ENCODE measurements around the gene ARMC3.
"Not testable (repeated sequence)": the region's sequence is repeated elsewhere in the genome, so short reads cannot be mapped to it uniquely, and the experiment has no call there.

The ARMC3 gene

GRCh38 chr10:23053036-23053435 lies 125.2 kb downstream of the ARMC3 start:
- DNase-seq, result no peak

- DNase-seq, result no peak
Measured at GRCh38 chr10:23055424-23056185, 127.8 kb downstream of the ARMC3 start.

GRCh38 chr10:23056186-23056579 lies 128.3 kb downstream of the ARMC3 start:
- no peak for DNase-seq

- DNase-seq, result no peak
Measured at GRCh38 chr10:23058366-23058765, 130.5 kb downstream of the ARMC3 start.

DNA sequence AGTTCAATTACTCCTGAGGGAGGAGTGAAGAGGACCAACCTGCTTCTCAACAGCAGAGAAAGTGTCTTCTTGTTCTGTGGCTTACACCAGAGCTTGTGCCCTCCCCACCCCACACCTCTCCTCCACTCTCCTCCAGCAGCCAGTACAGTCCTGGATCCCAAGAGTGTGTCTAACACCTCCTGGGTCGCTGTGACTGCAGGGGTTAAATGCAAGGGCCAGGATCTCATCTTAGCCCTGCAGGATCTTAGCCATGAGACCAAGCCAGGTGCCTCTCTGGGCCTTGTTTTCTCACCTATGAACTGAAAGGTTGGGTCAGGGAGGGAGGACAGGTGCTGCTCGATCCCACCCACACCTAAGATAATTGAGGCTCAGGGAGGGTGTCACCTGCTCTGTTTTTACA lies 133.1 kb downstream of the ARMC3 start:
- DNase-seq, result no peak

- DNase-seq, result no peak
Measured at GRCh38 chr10:23063045-23063972, 135.5 kb downstream of the ARMC3 start.

- no peak for DNase-seq
Measured at GRCh38 chr10:23063973-23064812, 136.3 kb downstream of the ARMC3 start.

GRCh38 chr10:23064813-23065114 lies 136.9 kb downstream of the ARMC3 start:
- not testable (repeated sequence) for DNase-seq

DNA sequence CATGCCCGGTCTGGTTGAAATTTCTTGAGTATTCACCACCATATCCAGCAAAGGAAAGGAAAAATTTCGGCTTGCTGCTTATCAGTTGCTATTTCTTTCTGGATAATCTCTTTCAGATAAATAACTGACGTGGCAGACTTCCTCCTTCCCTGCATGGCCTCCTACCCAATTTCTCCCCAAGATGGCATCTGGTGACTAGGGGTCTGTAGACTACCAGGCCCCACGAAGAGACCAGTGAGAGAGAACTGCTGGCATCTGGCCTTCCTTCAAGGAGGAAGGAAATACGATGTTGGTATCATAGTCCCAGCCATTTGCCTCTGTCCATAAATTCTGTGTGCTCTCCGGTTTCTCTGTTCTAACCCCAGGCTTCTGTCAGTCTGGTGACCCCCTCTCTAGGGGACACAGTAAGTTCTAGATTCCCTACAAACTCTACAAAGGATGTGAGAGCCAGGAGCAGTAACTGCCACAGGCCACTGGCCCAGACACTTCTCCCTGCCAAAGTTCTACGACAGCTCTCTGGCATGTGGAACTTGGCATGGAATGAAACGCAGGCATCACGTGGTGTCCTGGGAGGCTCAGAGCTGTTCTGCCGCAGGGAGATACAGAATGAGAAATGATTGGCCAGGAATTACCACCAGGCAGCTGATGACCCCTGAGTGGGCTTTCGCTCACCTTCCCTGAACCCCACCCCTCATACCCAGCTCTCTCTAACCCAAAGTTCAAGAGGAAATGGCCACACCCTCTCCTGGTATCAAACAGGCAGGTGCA lies 137.5 kb downstream of the ARMC3 start:
- no peak for DNase-seq

DNA sequence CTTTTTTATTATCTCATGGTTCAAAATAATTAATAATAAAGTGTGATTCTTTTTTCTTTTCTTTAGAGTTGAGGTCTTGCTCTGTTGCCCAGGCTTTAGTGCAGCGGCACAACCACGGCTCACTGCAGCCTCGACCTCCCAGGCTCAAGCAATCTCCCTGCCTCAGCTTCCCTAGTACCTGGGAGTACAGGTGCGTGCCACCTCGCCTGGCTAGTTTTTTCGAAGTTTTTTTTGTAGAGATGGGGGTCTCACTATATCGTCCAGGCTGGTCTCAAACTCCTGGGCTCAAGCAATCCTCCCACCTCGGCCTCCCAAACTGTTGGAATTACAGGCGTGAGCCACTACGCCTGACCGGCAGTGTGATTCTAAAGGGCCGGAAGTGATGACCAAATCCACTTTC lies 139.5 kb downstream of the ARMC3 start:
- DNase-seq, result no peak

DNA sequence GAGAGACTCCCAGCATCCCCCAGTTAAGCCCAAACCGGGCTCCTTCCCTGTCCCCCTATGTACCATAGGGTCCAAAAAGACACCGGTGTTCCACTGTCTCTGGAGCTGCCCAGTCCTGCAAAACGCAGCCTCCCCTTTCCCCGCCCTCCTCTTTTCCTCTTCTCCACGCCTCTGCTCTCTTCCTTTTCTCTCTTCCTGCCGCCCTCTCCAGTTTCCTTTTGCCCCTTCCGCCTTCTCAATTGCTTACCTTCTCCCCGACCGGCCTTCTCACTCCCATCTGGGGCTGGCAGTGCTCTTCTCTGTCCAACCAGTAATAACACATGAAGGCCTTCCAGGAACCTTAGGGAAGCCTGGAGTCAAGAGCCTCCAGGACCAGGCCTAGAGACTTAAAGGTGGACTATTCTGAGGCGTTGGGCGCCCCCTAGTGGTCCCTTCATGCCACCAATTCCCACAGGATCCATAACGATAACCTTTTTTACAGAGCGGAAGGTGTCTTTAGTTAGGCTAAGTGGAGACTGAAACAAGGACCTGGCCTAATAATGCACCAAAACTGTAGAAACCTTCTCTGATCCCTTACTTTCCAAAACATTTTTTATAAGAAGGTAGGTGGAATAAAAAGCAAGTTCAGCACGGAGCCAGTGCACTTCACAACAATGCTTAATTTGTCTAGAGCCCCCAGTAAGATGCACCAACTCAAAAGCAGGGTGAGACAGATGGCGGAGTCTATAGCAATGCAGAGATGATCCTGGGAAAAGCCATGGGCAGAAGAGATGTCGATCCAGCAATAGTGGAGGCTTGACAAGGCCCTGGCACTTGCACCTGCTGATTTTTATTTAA lies 140.3 kb downstream of the ARMC3 start:
- peak; percentile 27 for DNase-seq

DNA sequence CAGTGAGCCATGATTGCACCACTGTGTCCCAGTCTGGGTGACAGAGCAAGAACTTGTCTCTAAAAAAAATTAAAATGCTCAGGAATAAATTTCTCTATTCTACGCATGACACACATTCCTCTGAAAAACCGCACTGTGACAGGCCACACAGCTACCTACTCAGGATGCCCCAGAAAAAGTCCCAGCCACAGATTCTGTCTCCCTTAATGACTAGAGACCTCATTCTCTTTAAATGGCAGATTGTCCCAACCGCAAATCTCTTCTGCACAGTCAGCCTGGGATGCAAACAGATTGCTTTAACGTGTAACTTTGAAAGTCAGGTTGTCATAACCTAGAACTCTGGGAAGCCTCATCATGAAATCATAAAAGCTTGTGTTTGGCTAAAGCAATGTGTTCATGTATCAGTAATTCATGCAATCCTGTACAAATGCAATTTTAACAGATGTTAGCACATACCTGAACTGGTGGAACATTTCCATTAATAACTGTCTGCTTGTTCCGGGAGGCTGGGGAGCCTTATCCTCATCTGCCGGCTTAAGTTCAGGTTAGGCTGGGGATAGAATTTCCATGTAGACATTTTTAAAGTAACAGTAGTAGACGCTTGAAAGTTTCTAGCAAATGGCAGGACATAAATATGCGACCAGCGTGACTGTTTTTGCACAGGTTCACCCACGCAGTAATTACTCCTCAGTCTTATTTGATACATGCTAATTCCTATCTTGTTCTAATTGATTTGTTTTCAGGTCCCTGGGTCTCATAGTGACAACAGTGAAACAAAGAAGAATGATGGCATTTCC lies 141.4 kb downstream of the ARMC3 start:
- no peak for DNase-seq

DNA sequence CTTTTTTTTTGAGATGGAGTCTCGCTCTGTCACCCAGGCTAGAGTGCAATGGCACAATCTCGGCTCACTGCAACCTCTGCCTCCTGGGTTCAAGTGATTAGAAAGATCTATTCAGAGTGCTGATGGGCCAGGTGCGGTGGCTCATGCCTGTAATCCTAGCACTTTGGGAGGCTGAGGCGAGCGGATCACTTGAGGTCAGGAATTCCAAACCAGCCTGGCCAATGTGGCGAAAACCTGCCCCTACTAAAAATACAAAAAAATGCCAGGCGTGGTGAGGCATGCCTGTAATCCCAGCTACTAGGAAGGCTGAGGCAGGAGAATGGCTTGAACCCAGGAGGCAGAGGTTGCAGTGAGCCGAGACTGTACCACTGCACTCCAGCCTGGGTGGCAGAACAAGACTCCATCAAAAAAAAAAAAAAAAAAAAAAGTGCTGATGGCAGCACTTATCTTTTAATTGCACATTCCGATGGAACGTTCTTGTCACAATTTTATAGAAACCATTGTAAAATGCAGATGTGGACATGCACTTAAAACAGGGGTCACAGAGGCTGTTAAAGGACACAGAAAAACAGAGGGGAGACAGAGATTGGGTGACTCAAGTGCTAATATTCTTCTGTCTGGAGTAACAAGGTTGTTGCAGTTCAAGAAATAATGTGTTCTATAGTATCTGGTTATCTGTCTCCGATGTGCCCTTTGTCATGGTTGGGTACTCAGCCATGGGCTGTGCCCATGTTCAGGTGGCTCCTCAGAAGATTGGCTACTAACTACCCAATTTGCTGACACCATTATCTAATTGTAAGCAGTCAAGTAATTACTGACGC lies 142.4 kb downstream of the ARMC3 start:
- not testable (repeated sequence) for DNase-seq

DNA sequence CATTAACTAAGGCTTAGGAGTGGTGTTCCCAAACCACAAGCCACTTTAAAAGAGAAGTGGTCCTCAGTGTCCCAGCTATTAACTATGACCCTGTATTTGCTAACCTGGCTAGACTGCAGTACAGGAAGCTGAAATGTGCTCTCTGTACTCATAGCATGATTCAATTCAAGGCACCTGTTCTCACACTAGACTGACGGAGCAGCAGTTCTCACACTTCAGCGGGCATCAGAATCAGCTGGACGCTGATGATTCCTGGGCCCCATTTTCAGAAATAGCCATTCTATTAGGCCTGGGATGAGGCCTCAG lies 143.0 kb downstream of the ARMC3 start:
- DNase-seq, result peak; percentile 28

DNA sequence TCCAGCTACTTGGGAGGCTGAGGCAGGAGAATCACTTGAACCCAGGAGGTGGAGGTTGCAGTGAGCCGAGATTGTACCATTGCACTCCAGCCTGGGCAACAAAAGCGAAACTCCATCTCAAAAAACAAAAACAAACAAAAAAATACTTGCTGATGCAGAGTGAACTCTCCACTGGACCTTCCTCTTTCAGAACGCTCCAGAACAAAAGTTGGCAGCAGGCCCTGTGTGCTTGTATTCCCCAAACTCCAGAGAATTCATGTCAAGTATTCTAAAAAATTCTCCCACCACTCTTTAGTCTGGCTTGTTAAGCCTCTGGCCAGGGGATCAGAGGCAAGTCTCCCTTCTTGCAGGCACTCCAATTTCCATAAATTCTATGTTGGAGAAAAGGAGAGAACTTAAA lies 144.7 kb downstream of the ARMC3 start:
- not testable (repeated sequence) for DNase-seq

- DNase-seq, result no peak
Measured at GRCh38 chr10:23073527-23073926, 145.7 kb downstream of the ARMC3 start.

DNA sequence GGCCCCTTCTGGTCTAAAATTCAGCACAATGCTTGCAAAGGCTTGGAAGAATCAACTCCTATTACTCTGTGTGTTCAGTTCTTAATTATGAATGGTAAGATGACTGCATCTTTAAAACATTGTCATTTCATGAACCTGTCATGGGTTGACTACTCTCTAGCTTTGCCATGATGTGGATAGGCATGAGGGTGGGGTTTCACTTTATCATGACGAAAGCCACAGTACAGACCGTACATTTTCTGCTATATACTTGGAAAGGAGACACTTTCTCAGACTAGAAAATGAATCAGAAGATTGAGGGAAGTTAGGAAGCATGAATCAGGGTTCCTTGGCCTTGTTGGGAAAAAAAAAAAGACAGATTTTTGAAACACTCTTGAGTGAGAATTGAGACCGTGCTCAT lies 147.8 kb downstream of the ARMC3 start:
- DNase-seq, result no peak

GRCh38 chr10:23078114-23078513 lies 150.3 kb downstream of the ARMC3 start:
- no peak for DNase-seq

DNA sequence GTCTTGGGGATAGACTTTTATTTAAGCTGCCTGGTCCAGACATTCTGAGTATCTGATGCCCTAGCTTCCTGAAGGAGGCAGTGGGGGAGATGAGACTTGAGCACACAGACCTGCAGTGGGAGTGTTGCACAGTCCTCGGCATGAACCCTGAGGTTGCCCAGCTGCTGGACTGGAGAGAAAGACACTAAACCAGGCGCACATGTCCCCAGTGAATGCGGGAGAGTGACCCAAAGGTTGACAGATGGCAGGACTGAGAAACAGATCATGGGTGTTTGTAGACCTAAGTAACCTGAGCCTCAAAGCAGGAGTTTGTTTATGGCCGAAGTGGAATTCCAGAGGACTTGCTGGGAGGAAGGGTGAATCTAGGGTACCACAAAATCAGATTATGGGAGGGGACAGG lies 151.8 kb downstream of the ARMC3 start:
- DNase-seq, result no peak

DNA sequence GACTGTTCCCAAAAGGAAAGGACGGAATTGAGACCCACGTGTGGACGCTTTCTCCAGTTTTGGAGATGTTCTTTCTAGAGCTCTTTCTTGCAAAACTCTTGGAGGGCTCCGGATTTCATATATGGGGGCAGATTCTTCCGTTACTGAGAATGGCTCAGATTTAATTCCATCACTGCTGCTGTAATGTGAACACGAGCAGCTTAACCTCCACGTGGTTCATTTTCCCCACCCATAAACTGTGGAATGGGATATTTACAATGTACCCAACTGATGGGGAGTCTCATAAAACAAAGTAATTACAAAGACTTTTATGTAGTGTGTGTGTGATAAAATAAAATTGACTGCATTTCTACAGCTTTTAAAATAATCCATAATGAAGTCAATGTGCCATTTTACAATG lies 152.4 kb downstream of the ARMC3 start:
- no peak for DNase-seq

Data from NCI-H510A (cell line).